DLD1 (cell line): ENCODE results near the gene CDK5R1.
"Not testable (repeated sequence)": the region's sequence is repeated elsewhere in the genome, so short reads cannot be mapped to it uniquely, and the experiment has no call there.

ENCODE experiments used
- in situ Hi-C: cut with HindIII; loops from 2 replicates; pipeline ENCODE4 v1.10.0; 2017; ENCODE audit warnings: low sequenced_read_pairs

Gene CDK5R1

DNA sequence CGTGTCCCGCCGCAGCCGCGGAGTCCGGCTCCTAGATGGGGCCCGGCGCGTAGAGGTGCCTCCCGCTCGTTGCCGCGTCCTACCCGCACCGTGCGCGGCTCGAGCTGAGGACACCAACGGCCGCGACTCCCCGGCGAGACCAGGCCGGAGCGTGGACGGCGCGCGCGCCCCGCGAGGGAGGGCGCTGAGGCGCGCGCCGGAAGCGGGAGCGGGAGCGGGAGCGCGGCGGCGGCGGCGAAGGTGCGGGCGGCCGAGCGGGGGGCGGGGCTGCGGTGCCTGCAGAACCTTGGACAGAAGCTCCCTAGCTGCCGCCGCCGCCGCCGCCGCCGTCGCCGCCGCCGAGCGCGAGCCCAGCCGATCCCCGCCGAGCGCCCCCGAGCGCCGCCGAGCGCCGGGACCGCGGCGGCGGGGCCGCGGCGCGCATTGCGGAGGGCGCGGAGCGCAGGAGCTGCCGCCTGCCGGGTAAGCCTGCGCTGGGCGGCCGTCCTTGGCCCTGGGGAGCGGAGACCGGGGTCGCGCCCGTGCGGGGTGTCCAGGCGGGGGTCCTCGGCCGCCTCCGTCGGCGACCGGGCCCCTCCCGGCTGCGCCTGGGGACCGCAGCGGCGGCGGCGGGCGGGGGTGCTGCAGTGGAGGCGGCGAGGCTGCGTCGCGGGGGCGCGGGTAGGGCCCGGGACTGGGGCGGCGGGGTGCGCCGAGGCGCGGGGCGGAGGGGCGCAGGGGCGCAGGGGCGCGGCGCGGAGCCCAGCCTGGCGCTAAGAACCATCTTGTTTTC, at the start of gene CDK5R1:
TSS of gene CDK5R1 (plus strand) at position 293 of the 772 bp plus-strand sequence. CDS start 628 bp downstream, outside the sequence.
- in situ Hi-C loops: no loop called here

DNA sequence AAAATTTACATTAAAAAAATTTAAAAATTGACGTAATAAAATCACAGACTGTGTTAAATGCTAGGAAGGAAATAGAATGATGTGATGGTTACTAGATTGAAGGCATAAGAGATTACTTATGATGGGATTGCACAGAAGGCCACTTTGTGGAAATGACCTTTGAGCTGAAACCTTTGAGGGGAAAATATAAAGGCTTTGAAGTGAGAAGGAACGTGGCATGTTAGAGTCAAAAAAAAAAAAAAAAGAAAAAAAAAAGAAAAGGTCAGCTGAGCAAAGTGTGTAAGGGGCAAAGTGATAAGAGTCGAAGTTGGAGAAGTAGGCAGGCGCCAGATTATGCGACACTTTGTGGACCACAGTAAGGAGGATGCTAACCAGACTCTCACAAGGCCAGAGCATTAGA, 46.1 kb upstream of the CDK5R1 start:
- in situ Hi-C loops: no loop called here

DNA sequence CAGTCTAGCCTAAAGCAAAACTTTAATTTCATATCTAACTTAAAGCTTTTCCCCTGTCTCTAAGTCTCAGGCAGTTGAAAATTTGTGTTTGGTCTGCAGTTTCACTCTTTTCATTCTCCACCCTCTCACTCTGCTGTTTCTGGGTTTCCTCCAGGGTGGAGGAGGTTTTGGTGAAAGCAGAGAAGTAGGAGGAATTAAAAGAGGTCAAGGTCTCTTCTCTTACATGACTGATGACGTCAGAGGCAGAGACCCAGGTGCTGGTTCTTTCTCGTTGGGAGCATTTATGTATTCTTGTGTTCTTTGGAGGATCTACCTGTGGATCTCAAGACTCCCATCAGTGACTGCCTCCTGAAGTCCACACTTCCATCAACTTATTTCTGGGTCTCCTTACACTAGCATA, 44.9 kb upstream of the CDK5R1 start:
- in situ Hi-C loops: no loop called here

DNA sequence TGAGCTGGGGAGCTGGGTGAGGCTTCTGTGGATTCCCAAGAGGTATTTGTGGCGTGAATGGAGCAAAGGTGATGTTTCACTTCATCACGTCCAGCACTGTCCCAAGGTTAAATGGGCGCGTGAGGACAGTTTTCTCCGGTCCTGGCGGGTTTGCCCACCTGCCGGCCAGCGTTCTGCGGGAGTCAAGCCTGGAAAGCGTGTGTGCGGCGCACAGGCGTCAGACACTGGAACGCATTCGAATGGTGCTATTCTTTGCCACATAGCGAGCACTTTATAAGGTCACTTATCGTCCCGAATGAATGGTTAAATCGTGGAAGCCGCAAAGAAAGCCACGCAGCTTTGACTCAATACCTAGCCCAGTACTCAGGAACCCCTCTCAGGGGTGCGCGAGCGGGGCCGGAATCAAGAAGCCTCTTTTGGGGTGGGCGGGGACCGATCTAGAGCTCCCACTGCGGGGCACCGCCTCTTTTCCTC, 42.9 kb upstream of the CDK5R1 start:
- in situ Hi-C loops: no loop called here

DNA sequence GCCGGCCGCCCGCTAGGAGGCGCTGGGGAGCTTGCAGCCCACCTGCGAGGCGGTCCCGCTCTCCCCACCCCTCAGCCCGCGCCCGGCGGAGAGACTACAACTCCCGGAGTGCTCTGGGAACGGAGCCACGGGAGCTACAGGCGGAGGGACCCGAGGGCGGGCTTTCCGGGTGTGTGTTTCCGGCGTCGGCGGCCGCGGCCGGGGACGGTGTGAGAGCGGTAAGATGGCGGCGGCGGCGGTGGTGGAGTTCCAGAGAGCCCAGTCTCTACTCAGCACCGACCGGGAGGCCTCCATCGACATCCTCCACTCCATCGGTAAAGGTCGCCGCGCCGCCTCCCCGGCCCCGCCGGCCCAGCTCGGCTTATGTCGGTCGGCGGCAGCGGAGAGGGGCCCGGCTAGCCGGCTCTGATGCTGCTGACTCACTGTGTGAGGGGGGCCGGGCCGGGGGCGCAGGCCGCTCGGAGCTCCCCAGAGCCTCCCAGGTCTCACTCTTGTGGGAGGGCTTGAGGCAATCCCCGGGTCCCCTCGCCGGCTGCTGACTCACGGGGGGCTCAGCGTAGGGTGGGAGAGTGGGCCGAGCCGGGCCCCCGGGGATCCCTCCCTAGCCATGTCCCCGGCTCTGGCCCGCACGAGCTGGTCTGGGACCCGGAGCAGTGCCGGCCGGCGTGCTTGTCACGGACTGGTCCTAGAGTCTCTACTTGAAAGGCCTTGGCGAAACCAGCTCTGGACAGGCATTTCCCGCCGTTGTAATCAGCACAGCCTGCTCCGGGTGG, 42.3 kb upstream of the CDK5R1 start, which contains the start of gene PSMD11:
TSS of gene PSMD11 (plus strand) at position 210 of the 773 bp plus-strand sequence. CDS start at position 224, 14 bp downstream.
- in situ Hi-C loops: no loop called here

DNA sequence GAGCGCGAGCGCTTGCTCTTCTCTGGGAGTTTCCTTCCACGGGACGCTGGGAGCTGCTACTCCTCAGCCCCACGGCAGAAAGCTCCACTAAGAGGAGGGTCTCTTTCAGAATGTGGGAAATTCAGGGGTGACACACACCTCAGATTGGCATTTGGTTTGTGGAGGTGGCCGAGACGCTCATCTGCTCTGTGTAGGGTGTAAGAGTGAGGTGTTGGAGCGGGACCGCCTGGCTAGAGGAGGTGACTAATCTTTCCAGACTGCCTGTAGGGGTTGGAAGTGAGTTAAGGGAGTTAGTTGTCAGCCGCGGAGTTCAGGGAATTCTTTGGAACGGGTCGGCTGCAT, 41.7 kb upstream of the CDK5R1 start:
- in situ Hi-C loops: no loop called here

- in situ Hi-C loops: no loop called here
Measured at GRCh38 chr17:32445497-32445896, 41.3 kb upstream of the CDK5R1 start.

- in situ Hi-C loops: no loop called here
Measured at GRCh38 chr17:32445971-32446370, 40.8 kb upstream of the CDK5R1 start.

DNA sequence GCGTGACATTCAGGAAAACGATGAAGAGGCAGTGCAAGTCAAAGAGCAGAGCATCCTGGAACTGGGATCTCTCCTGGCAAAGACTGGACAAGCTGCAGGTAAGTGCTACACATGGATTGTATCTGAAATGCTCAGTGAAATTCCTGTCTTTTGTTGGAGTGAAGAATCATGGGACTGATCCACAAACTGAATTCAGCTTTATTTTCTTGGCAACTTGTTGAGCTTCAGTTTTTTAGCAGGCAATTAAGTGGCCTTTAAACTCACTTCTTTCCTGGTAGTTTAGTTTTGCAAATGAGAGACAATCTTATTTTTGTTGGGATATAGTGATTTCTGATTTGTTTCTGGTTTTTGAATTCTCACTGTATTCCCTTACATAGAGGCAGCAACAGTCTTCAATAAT, 39.8 kb upstream of the CDK5R1 start:
- in situ Hi-C loops: no loop called here

GRCh38 chr17:32449963-32450362, 36.8 kb upstream of the CDK5R1 start:
- in situ Hi-C loops: no loop called here

- in situ Hi-C loops: not testable (repeated sequence)
Measured at GRCh38 chr17:32450379-32450778, 36.4 kb upstream of the CDK5R1 start.

- in situ Hi-C loops: no loop called here
Measured at GRCh38 chr17:32451879-32452278, 34.9 kb upstream of the CDK5R1 start.

GRCh38 chr17:32452281-32452680, 34.5 kb upstream of the CDK5R1 start:
- in situ Hi-C loops: no loop called here

GRCh38 chr17:32453370-32453769, 33.4 kb upstream of the CDK5R1 start:
- in situ Hi-C loops: no loop called here

- in situ Hi-C loops: no loop called here
Measured at GRCh38 chr17:32458371-32458770, 28.4 kb upstream of the CDK5R1 start.

GRCh38 chr17:32460054-32460453, 26.7 kb upstream of the CDK5R1 start:
- in situ Hi-C loops: no loop called here

GRCh38 chr17:32461498-32461852, 25.3 kb upstream of the CDK5R1 start:
- in situ Hi-C loops: no loop called here

DNA sequence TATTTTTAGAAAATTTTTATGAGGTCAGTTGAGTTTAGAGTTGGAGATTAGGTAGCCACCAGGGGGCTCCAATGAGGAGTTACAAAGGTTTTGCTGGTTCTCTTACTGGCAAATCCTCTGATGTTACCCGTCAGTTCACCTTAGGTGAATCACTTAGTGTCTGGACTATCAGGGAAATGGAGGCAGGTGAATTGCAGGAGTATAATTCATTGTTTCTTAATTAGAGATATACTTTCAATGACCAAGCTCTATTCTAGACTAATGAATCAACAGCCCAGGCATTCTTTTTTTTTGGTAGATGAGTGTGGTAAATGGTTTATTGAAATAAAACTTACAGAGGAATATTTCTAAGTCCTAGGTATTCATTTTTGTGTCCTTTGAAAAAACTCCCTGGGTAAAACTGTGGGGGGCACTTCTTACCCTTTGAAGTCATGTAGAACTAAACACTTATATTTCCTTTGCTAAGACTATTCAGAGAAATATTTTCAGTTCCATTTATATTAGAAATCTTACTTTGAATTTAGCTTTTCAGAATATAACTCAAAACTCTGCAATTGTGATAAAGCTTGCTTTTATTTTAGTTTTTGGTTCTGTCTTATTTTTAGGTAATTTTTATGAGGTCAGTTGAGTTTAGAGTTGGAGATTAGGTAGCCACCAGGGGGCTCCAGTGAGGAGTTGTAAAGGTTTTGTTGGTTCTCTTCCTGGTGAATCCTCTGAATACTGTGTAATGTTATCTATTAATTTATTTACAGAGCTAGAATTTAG, 24.8 kb upstream of the CDK5R1 start:
- in situ Hi-C loops: no loop called here

GRCh38 chr17:32463304-32463703, 23.5 kb upstream of the CDK5R1 start:
- in situ Hi-C loops: no loop called here

GRCh38 chr17:32464374-32464773, 22.4 kb upstream of the CDK5R1 start:
- in situ Hi-C loops: no loop called here

- in situ Hi-C loops: no loop called here
Measured at GRCh38 chr17:32467949-32468348, 18.8 kb upstream of the CDK5R1 start.
